Measurements from ENCODE around the gene MARCHF5.

DNA sequence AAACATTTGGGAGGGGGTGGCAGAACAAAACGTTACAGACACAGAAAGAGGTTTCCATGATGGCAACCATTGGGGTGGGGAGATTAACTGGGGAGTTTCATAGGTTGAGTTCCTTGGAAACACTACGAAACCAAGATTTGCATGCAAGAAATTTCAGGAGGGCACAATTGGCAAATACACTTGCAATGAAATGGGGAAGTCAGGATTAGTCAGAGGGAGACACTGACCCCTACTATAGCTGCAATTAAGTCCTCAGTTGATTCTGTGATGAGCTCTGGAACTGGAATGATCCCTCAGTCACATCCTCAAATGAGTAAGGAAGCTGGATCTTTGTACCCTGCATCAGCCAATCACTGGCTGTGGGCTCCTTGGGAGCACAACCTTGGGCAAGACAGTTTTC, 22.2 kb upstream of the MARCHF5 start:
- TF ChIP-seq POLR2AphosphoS5 (IDR thresholded peaks at IDR 0.05; ENCODE audit: low read depth, low read length) (no peak), TAF1 (IDR thresholded peaks at IDR 0.05; ENCODE audit: borderline replicate concordance, insufficient read depth, low read length) (no peak), SIN3A (IDR thresholded peaks at IDR 0.05; ENCODE audit: borderline replicate concordance, insufficient read depth, low read length) (no peak), REST (IDR thresholded peaks at IDR 0.05; ENCODE audit: insufficient read depth in 1 of 2, low read depth in 2 of 2, low read length in 2 of 2) (no peak)
